ENCODE results near the gene VAV2.

Gene VAV2

DNA sequence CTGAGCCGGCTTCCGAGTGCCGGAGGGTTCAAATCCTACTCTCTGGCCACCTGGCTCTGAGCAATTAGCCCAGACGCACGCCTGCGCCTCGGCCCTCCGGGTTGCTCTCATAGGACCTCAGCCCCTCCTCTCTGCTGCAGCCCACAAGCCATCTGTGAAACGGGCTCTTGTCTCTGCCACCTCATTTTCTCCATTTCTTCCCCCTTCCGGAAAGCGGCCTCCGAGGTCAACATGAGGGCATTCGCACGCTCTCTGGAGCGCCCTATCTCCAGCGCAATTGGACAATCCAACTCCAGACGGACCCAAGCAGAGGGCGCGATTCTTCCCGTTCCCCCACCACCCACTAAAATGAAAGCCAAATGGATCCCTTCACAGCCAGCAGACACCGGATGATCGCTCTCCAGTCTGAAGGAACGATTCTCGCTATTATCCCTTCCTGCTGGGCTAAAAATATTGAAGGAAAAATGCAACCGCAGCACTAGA is 41.5 kb downstream of the VAV2 start:
- Histone ChIP-seq H3K4me2 (ENCODE audit: low read depth, low read length, poor library complexity, severe bottlenecking) (no peak overlapping the region), H2AFZ (ENCODE audit: low read depth, low read length, severe bottlenecking) (no peak overlapping the region), H3F3A (ENCODE audit: insufficient read depth) (peaks cover 17% of the 10 kb centered on the region), H3K36me3 (ENCODE audit: low read length) (no peaks in the 10 kb centered on the region), H4K20me1 (ENCODE audit: low read depth, low read length) (no peaks in the 10 kb centered on the region), H3K4me3 (ENCODE audit: insufficient read depth, low read length, poor library complexity, severe bottlenecking) (no peak overlapping the region), H3K27ac (ENCODE audit: low read depth, low read length) (no peak overlapping the region), H3K27me3 (ENCODE audit: low read length) (no peaks in the 10 kb centered on the region), H3K9me2 (replicated peaks; ENCODE audit: insufficient read depth, low read length) (no peaks in the 10 kb centered on the region), H3K9ac (ENCODE audit: low read length) (no peak overlapping the region), H3K79me2 (ENCODE audit: insufficient read depth, low read length) (peaks cover 70% of the 10 kb centered on the region), H3K9me3 (ENCODE audit: insufficient read depth, low read length) (no peaks in the 10 kb centered on the region)
- TF ChIP-seq EZH2phosphoT487 (conservative IDR thresholded peaks at IDR 0.05; ENCODE audit: low read length): no peak
- TF ChIP-seq, protein P1, sequence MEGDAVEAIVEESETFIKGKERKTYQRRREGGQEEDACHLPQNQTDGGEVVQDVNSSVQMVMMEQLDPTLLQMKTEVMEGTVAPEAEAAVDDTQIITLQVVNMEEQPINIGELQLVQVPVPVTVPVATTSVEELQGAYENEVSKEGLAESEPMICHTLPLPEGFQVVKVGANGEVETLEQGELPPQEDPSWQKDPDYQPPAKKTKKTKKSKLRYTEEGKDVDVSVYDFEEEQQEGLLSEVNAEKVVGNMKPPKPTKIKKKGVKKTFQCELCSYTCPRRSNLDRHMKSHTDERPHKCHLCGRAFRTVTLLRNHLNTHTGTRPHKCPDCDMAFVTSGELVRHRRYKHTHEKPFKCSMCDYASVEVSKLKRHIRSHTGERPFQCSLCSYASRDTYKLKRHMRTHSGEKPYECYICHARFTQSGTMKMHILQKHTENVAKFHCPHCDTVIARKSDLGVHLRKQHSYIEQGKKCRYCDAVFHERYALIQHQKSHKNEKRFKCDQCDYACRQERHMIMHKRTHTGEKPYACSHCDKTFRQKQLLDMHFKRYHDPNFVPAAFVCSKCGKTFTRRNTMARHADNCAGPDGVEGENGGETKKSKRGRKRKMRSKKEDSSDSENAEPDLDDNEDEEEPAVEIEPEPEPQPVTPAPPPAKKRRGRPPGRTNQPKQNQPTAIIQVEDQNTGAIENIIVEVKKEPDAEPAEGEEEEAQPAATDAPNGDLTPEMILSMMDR (IDR thresholded peaks at IDR 0.05; ENCODE audit: insufficient read depth, low read length, poor library complexity, severe bottlenecking): no peak

GRCh38 chr9:133950192-133950591 is 41.9 kb downstream of the VAV2 start:
- Histone ChIP-seq H3K4me2 (ENCODE audit: low read depth, low read length, poor library complexity, severe bottlenecking) (no peak overlapping the region), H4K20me1 (ENCODE audit: low read depth, low read length) (no peaks in the 10 kb centered on the region), H3K27ac (ENCODE audit: low read depth, low read length) (peak overlapping the region; percentile 26; the same call in 1 of the 2 replicates), H3F3A (ENCODE audit: insufficient read depth) (peaks cover 19% of the 10 kb centered on the region), H3K79me2 (ENCODE audit: insufficient read depth, low read length) (peaks cover 74% of the 10 kb centered on the region), H3K4me3 (ENCODE audit: insufficient read depth, low read length, poor library complexity, severe bottlenecking) (no peak overlapping the region), H3K9me2 (replicated peaks; ENCODE audit: insufficient read depth, low read length) (no peaks in the 10 kb centered on the region), H2AFZ (ENCODE audit: low read depth, low read length, severe bottlenecking) (no peak overlapping the region), H3K27me3 (ENCODE audit: low read length) (no peaks in the 10 kb centered on the region), H3K36me3 (ENCODE audit: low read length) (no peaks in the 10 kb centered on the region), H3K9ac (ENCODE audit: low read length) (no peak overlapping the region), H3K9me3 (ENCODE audit: insufficient read depth, low read length) (no peaks in the 10 kb centered on the region)
- TF ChIP-seq EZH2phosphoT487 (conservative IDR thresholded peaks at IDR 0.05; ENCODE audit: low read length): no peak
- TF ChIP-seq, protein P1 (IDR thresholded peaks at IDR 0.05; ENCODE audit: insufficient read depth, low read length, poor library complexity, severe bottlenecking): no peak

DNA sequence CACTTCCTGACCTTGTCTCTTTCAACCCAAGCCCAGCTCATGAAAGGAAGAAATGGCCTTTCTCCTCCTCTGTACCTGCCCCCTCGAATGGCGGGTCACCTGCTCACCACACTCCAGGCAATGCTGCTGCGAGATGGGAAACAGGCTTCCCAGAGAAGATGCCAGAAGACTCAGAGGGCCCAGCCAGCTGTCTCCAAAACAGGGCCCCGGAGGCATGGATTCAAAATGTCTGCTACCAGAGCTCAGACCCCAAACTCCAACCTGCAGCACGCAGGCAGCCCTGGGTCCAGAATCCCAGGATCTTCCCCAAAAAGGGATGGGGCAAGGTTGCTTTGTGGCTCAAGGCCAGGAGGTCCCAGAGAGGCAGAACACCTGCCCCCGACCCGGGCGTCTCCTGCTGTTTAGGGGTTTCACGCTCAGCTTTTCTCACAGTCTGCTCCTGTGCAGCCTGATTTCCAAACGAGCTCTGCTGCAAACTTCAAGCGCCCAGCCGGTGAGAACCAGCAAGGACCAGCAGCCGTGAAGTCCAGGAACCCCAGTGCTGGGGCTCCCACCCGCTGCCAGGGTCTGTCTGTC is 42.5 kb downstream of the VAV2 start:
- H2AFZ ChIP-seq (ENCODE audit: low read depth, low read length, severe bottlenecking): no peak overlapping the region
- TF ChIP-seq, protein P1 (IDR thresholded peaks at IDR 0.05; ENCODE audit: insufficient read depth, low read length, poor library complexity, severe bottlenecking): no peak
- TF ChIP-seq EZH2phosphoT487 (conservative IDR thresholded peaks at IDR 0.05; ENCODE audit: low read length): no peak
- no peaks in the 10 kb centered on the region for H3K9me2 ChIP-seq (replicated peaks; ENCODE audit: insufficient read depth, low read length)
- H3K4me3 ChIP-seq (ENCODE audit: insufficient read depth, low read length, poor library complexity, severe bottlenecking): no peak overlapping the region
- peaks cover 81% of the 10 kb centered on the region for H3K79me2 ChIP-seq (ENCODE audit: insufficient read depth, low read length)
- H3K36me3 ChIP-seq (ENCODE audit: low read length): no peaks in the 10 kb centered on the region
- H3K9ac ChIP-seq (ENCODE audit: low read length): no peak overlapping the region
- peak overlapping the region; percentile 26; the same call in 1 of the 2 replicates for H3K27ac ChIP-seq (ENCODE audit: low read depth, low read length)
- no peak overlapping the region for H3K4me2 ChIP-seq (ENCODE audit: low read depth, low read length, poor library complexity, severe bottlenecking)
- H4K20me1 ChIP-seq (ENCODE audit: low read depth, low read length): no peaks in the 10 kb centered on the region
- H3F3A ChIP-seq (ENCODE audit: insufficient read depth): peaks cover 17% of the 10 kb centered on the region
- H3K27me3 ChIP-seq (ENCODE audit: low read length): no peaks in the 10 kb centered on the region
- no peaks in the 10 kb centered on the region for H3K9me3 ChIP-seq (ENCODE audit: insufficient read depth, low read length)
